NT2/D1 (cell line): Measurements from ENCODE around the gene CTIF.

Source experiments
- DNase-seq: peaks from one replicate; pipeline ENCODE4 v3.0.0-alpha.2; 2011; ENCODE audit warnings: low read depth, low spot score
- H3K27me3 ChIP-seq: 2 replicates; pipeline ENCODE4 v1.6.0; 2011; ENCODE audit warnings: mild to moderate bottlenecking; ENCODE audit not compliant: insufficient read length, insufficient read depth
- H3K36me3 ChIP-seq: 2 replicates; pipeline ENCODE4 v1.6.1; 2011; ENCODE audit warnings: mild to moderate bottlenecking, low read length, mixed read lengths; ENCODE audit not compliant: insufficient read depth, insufficient read length
- H3K4me1 ChIP-seq: 2 replicates; pipeline ENCODE4 v1.5.1; 2011; ENCODE audit not compliant: insufficient read depth, insufficient read length
- H3K4me3 ChIP-seq: 2 replicates; pipeline ENCODE4 v1.5.1; 2011; ENCODE audit warnings: low read depth; ENCODE audit not compliant: insufficient read length
- H3K9ac ChIP-seq: 2 replicates; pipeline ENCODE4 v1.6.0; 2011; ENCODE audit warnings: low read depth; ENCODE audit not compliant: insufficient read length
- H3K9me3 ChIP-seq: 2 replicates; pipeline ENCODE4 v1.5.1; 2011; ENCODE audit warnings: mild to moderate bottlenecking, low read length; ENCODE audit not compliant: insufficient read depth
- SUZ12 ChIP-seq: IDR thresholded peaks from 2 replicates; pipeline ENCODE4 v1.6.1; 2011; ENCODE audit not compliant: insufficient read length, insufficient read depth; ENCODE audit errors: extremely low read depth
- YY1 ChIP-seq: IDR thresholded peaks from 2 replicates; pipeline ENCODE4 v1.6.1; 2011; ENCODE audit not compliant: insufficient read length, insufficient read depth
- ZNF274 ChIP-seq: IDR thresholded peaks from 2 replicates; pipeline ENCODE4 v1.6.1; 2011; ENCODE audit warnings: mild to moderate bottlenecking, low read depth, low read length

Gene CTIF

GRCh38 chr18:48555465-48555995 is 16.7 kb downstream of the CTIF start:
- no peaks in the 10 kb centered on the region for H3K9me3 ChIP-seq
- peaks cover 40% of the 10 kb centered on the region for H3K36me3 ChIP-seq
- H3K4me1 ChIP-seq, result peaks cover 4% of the 10 kb centered on the region
- no peak overlapping the region for H3K9ac ChIP-seq
- TF ChIP-seq YY1 (no peak), SUZ12 (no peak), ZNF274 (no peak)
- H3K4me3 ChIP-seq, result no peak overlapping the region
- no peaks in the 10 kb centered on the region for H3K27me3 ChIP-seq
- DNase-seq, result no peak

- no peaks in the 10 kb centered on the region for H3K27me3 ChIP-seq
- H3K4me1 ChIP-seq, result peaks cover 8% of the 10 kb centered on the region
- H3K36me3 ChIP-seq, result peaks cover 33% of the 10 kb centered on the region
- H3K9ac ChIP-seq, result no peak overlapping the region
- no peak overlapping the region for H3K4me3 ChIP-seq
- no peak for TF ChIP-seq ZNF274
- TF ChIP-seq YY1, result no peak
- TF ChIP-seq SUZ12, result no peak
- no peaks in the 10 kb centered on the region for H3K9me3 ChIP-seq
- DNase-seq, result no peak
These were observed 18.9 kb downstream of the CTIF start for GRCh38 chr18:48557640-48558174.

GRCh38 chr18:48558248-48558647 is 19.4 kb downstream of the CTIF start:
- peaks cover 11% of the 10 kb centered on the region for H3K4me1 ChIP-seq
- no peak for DNase-seq
- no peak overlapping the region for H3K9ac ChIP-seq
- TF ChIP-seq ZNF274 (no peak), SUZ12 (no peak)
- H3K9me3 ChIP-seq, result no peaks in the 10 kb centered on the region
- peaks cover 33% of the 10 kb centered on the region for H3K36me3 ChIP-seq
- no peaks in the 10 kb centered on the region for H3K27me3 ChIP-seq
- no peak overlapping the region for H3K4me3 ChIP-seq

- H3K36me3 ChIP-seq, result peaks cover 18% of the 10 kb centered on the region
- DNase-seq, result no peak
- no peaks in the 10 kb centered on the region for H3K9me3 ChIP-seq
- no peak overlapping the region for H3K9ac ChIP-seq
- TF ChIP-seq YY1 (no peak), SUZ12 (no peak), ZNF274 (no peak)
- H3K4me1 ChIP-seq, result peaks cover 7% of the 10 kb centered on the region
- no peak overlapping the region for H3K4me3 ChIP-seq
- no peaks in the 10 kb centered on the region for H3K27me3 ChIP-seq
These were observed 21.7 kb downstream of the CTIF start for GRCh38 chr18:48560491-48560890.

- TF ChIP-seq SUZ12, result no peak
- no peak for TF ChIP-seq ZNF274
- TF ChIP-seq YY1, result no peak
- DNase-seq, result no peak
These were observed 23.2 kb downstream of the CTIF start for GRCh38 chr18:48562075-48562474.

GRCh38 chr18:48563027-48563426 is 24.2 kb downstream of the CTIF start:
- TF ChIP-seq SUZ12, result no peak
- no peak for TF ChIP-seq YY1
- TF ChIP-seq ZNF274, result no peak
- Histone ChIP-seq H3K4me3 (no peak overlapping the region), H3K9me3 (peaks cover 5% of the 10 kb centered on the region; the same call in 1 of the 2 replicates), H3K27me3 (no peaks in the 10 kb centered on the region), H3K9ac (no peak overlapping the region), H3K36me3 (peaks cover 9% of the 10 kb centered on the region), H3K4me1 (peaks cover 7% of the 10 kb centered on the region)
- DNase-seq, result no peak

More at GRCh38 chr18:48562075-48562474, 23.2 kb downstream of the CTIF start:
- peaks cover 7% of the 10 kb centered on the region for H3K4me1 ChIP-seq
- H3K9me3 ChIP-seq, result no peaks in the 10 kb centered on the region
- H3K4me3 ChIP-seq, result no peak overlapping the region
- no peak overlapping the region for H3K9ac ChIP-seq
- H3K27me3 ChIP-seq, result no peaks in the 10 kb centered on the region
- H3K36me3 ChIP-seq, result peaks cover 13% of the 10 kb centered on the region

- TF ChIP-seq SUZ12 (no peak), YY1 (no peak), ZNF274 (no peak)
- Histone ChIP-seq H3K36me3 (peaks cover 9% of the 10 kb centered on the region), H3K4me1 (peaks cover 7% of the 10 kb centered on the region), H3K27me3 (no peaks in the 10 kb centered on the region), H3K4me3 (no peak overlapping the region), H3K9ac (no peak overlapping the region), H3K9me3 (peaks cover 16% of the 10 kb centered on the region; the same call in 1 of the 2 replicates)
- no peak for DNase-seq
These were observed 25.3 kb downstream of the CTIF start for GRCh38 chr18:48564139-48564538.
